Neuron (in vitro differentiated cells): Measurements from ENCODE around the gene GALNT5.
"Not testable (repeated sequence)": the region's sequence is repeated elsewhere in the genome, so short reads cannot be mapped to it uniquely, and the experiment has no call there.

Experiments used
- H2AFZ ChIP-seq: one replicate; pipeline ENCODE4 v1.6.1; 2013; ENCODE audit warnings: low read depth, mild to moderate bottlenecking, inconsistent platforms, low read length, moderate library complexity
- H3K27me3 ChIP-seq: one replicate; pipeline ENCODE4 v1.6.1; 2013; ENCODE audit warnings: low read length; ENCODE audit not compliant: insufficient read depth
- H3K36me3 ChIP-seq: one replicate; pipeline ENCODE4 v1.6.1; 2013; ENCODE audit warnings: low read length; ENCODE audit not compliant: insufficient read depth
- H3K4me1 ChIP-seq: one replicate; pipeline ENCODE4 v1.6.1; 2013; ENCODE audit warnings: low read length; ENCODE audit not compliant: insufficient read depth
- H3K4me3 ChIP-seq: 2 replicates; pipeline ENCODE4 v1.5.1; 2013; ENCODE audit warnings: mild to moderate bottlenecking, low read length, moderate library complexity
- H3K9me3 ChIP-seq: one replicate; pipeline ENCODE4 v1.6.1; 2013; ENCODE audit warnings: low read length

Gene GALNT5, protein sequence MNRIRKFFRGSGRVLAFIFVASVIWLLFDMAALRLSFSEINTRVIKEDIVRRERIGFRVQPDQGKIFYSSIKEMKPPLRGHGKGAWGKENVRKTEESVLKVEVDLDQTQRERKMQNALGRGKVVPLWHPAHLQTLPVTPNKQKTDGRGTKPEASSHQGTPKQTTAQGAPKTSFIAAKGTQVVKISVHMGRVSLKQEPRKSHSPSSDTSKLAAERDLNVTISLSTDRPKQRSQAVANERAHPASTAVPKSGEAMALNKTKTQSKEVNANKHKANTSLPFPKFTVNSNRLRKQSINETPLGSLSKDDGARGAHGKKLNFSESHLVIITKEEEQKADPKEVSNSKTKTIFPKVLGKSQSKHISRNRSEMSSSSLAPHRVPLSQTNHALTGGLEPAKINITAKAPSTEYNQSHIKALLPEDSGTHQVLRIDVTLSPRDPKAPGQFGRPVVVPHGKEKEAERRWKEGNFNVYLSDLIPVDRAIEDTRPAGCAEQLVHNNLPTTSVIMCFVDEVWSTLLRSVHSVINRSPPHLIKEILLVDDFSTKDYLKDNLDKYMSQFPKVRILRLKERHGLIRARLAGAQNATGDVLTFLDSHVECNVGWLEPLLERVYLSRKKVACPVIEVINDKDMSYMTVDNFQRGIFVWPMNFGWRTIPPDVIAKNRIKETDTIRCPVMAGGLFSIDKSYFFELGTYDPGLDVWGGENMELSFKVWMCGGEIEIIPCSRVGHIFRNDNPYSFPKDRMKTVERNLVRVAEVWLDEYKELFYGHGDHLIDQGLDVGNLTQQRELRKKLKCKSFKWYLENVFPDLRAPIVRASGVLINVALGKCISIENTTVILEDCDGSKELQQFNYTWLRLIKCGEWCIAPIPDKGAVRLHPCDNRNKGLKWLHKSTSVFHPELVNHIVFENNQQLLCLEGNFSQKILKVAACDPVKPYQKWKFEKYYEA

DNA sequence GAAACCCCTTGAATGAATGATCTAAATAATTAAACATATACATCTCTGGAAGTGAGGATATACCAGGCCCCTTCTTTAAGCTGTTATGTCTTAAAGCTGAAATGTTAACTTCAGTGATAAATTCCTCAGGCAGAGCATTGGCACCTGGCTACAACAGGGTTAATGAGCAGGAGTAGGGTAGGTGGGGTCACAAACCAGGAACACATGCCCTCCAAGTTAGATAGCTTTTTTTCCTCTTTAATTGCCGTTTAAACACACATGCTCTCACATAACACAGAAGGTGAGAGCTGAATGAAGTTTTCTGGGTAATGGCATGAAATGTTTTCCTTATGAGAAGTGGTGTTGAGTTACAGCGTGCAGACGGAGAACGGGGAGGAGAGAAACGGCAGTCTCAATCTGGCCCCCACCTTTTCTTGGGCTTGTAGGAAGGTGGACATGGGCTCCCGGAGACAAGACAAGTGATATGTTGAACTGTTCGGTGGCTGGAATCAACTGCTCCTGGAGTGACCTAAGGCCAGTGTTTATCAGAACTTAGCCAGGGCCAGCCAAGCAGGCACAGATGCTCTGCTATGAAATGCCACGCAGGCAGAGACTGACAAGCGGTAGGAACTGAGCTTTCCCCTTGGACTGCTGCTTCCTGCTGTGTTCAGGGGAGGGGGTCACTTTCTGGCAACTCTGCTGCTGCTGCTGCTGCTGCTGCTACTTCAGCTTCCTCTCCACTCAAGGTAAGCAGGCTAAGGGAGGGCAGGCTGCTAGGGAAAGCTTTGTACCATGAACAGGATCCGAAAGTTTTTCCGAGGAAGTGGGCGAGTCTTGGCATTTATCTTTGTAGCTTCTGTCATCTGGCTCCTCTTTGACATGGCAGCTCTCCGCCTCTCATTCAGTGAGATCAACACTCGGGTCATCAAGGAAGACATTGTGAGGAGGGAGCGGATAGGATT lies at the start of gene GALNT5:
TSS of gene GALNT5 (plus strand) at position 394 of the 941 bp plus-strand sequence. CDS start at position 772, 378 bp downstream.
- Histone ChIP-seq H3K9me3 (no peaks in the 10 kb centered on the region), H3K4me1 (peaks cover 8% of the 10 kb centered on the region), H3K36me3 (no peaks in the 10 kb centered on the region), H2AFZ (no peak within 1 kb of the TSS), H3K27me3 (peaks cover 2% of the 10 kb centered on the region), H3K4me3 (peak within 1 kb of the TSS; percentile 24)

DNA sequence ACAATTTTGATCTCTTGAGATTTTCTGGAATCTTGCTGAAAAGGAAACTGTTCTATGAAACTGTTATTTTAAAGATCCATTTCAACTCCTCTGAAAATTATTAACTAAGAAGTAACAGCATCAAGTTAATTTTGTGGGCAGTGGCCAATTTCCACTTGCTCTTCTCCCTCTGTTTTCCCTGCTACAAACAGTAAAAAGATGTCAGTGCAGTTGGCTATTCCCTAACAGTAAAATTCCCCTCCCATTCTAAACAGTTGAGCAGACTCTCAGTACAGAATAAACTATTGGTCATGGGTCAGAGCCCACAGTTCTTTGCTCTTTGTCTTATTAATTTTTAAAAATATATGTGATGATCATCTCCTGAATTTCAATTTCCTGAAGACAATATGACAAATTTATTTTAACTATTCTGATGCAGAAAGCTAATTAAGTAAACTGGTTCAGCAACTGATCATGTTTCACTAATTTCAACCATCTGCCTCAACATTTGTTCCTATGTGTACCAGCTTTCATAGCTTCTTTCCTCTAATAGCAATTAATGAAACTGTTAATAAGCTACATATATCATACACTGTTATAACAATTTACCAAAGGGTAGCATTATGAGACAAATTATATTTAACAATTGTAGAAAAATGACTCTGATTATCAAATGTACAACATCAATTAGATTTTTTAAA lies 41.1 kb upstream of the GALNT5 start:
- Histone ChIP-seq H3K36me3 (no peaks in the 10 kb centered on the region), H3K4me3 (no peak overlapping the region), H3K4me1 (no peaks in the 10 kb centered on the region), H3K27me3 (no peaks in the 10 kb centered on the region), H2AFZ (no peak overlapping the region), H3K9me3 (no peaks in the 10 kb centered on the region)

DNA sequence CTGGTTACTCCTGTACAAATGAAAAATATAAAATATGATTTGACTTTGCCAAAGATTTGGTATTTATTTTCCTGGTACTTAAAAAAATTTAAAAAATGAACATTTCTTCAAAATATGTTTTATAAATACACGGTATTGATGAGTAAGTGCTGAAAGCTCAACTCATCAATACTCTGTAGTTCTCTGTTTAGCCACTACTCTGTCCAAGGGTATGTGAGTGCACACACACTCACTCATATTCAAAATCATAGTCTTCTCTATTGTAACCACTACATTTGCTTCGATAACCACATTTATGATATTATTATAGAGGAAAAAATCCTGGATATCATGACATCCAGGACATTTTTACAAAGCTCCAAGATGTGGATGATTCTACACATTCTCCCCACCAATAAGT lies 40.1 kb upstream of the GALNT5 start:
- H3K9me3 ChIP-seq: no peaks in the 10 kb centered on the region

DNA sequence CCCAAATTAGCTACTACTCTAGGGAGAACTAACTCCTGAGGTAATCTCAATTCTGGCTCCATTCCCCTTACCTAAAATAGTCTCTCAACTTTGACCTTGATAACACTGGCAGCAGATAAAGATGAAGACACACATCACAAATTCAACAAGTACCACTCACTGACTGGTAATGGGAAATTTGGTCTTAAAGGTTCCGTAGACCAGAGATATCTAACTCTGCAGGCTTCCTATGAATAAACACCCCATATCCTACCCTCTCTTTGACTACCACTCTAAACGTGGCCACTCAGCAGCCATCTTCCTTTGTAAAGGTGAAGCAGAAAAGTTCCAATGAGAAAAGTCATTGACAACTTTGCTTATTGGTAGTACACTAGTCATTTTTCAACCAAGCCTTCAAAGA lies 38.6 kb upstream of the GALNT5 start:
- Histone ChIP-seq H3K36me3 (no peaks in the 10 kb centered on the region), H3K4me3 (no peak overlapping the region), H3K27me3 (no peaks in the 10 kb centered on the region)

More for the DNA sequence above, 40.1 kb upstream of the GALNT5 start:
- no peaks in the 10 kb centered on the region for H3K27me3 ChIP-seq
- H2AFZ ChIP-seq: no peak overlapping the region
- no peaks in the 10 kb centered on the region for H3K4me1 ChIP-seq
- no peak overlapping the region for H3K4me3 ChIP-seq
- no peaks in the 10 kb centered on the region for H3K36me3 ChIP-seq

DNA sequence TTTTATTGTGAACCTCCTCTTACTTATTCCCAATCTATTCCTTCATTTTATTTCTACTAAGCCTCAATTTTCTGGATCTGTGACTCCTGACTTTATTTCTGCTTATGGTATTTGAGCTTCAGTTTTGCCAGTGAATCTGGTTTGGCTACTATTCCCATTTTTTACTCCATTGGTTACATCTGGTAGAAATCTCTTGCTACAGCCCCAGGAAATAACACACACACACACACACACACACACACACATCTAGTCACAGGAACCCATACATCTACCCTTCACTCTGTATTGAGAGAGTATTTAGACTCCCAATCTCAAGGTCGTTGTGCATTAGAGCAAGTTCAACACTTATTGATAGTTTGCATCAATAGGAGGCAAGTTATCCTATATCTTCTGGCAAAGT lies 37.0 kb upstream of the GALNT5 start:
- H3K4me1 ChIP-seq: no peaks in the 10 kb centered on the region

More for the DNA sequence above, 38.6 kb upstream of the GALNT5 start:
- Histone ChIP-seq H3K4me1 (no peaks in the 10 kb centered on the region), H2AFZ (no peak overlapping the region), H3K9me3 (no peaks in the 10 kb centered on the region)

DNA sequence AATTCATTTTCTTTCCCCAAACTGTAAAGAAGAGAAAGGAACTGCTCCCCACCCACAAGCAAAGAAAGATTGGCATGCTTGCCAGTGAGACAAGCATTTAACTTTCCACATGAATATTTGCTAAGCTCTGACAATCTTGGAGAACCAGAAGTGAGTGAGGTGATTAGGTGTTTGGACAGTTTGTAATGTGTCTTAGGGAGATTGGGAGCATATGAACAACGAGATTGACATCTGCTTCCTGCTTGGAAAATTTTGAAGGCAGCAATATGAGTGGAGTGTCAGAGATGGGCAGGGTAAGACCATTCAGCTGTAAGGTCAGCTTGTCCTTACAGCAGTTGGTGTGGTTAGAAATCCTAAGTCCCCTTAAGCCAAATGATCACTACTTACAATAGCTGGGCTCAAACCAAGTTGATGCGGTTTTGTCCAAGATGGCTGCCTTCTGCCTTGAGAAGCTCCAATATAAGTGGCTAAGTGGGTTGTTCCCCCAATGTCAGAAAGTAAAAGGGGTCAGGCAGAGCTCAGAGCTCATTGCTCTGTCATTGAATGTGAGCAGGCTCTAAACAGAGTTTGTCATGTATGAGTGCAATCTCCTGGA lies 36.0 kb upstream of the GALNT5 start:
- H3K36me3 ChIP-seq: no peaks in the 10 kb centered on the region
- H2AFZ ChIP-seq: no peak overlapping the region
- no peaks in the 10 kb centered on the region for H3K9me3 ChIP-seq
- H3K4me3 ChIP-seq: no peak overlapping the region
- H3K4me1 ChIP-seq: no peaks in the 10 kb centered on the region
- H3K27me3 ChIP-seq: no peaks in the 10 kb centered on the region

More for the DNA sequence above, 37.0 kb upstream of the GALNT5 start:
- Histone ChIP-seq H3K9me3 (no peaks in the 10 kb centered on the region), H3K27me3 (no peaks in the 10 kb centered on the region), H3K4me3 (no peak overlapping the region), H2AFZ (no peak overlapping the region), H3K36me3 (no peaks in the 10 kb centered on the region)

DNA sequence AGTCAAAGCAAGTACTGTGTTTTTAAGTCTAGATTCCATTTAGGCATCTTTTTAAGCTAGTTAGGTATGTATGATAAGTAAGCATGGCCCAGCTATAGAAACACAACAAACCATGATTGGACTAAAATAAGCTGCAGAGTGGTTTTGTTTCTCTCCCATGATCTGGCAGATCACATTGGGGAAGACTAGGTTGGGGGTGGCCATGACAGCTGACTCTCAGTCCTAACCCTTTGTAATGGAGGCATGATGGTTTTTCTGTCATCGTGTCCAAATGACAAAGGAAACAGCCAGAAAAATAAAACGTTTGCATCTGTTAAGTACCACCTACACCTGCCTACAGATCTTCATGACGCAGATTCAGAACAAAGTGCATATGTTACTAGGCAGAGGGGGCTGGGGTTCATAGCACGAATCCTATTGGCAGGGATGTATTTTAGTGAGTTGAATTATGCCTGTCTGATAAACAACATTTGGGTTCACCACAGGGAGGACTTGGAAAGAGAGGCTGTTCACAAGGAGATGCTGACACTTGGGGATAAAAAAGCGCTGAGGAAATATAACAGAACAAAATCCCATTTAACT lies 33.8 kb upstream of the GALNT5 start:
- no peaks in the 10 kb centered on the region for H3K9me3 ChIP-seq
- no peak overlapping the region for H2AFZ ChIP-seq
- no peaks in the 10 kb centered on the region for H3K4me1 ChIP-seq
- H3K27me3 ChIP-seq: no peaks in the 10 kb centered on the region
- H3K4me3 ChIP-seq: no peak overlapping the region
- H3K36me3 ChIP-seq: no peaks in the 10 kb centered on the region

DNA sequence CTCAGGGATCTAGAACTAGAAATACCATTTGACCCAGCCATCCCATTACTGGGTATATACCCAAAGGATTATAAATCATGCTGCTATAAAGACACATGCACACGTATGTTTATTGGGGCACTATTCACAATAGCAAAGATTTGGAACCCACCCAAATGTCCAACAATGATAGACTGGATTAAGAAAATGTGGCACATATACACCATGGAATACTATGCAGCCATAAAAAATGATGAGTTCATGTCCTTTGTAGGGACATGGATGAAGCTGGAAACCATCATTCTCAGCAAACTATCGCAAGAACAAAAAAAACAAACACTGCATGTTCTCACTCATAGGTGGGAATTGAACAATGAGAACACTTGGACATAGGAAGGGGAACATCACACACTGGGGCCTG lies 33.1 kb upstream of the GALNT5 start:
- not testable (repeated sequence) for H3K4me3 ChIP-seq, H3K4me1 ChIP-seq, H3K36me3 ChIP-seq, H3K9me3 ChIP-seq, H3K27me3 ChIP-seq, H2AFZ ChIP-seq

DNA sequence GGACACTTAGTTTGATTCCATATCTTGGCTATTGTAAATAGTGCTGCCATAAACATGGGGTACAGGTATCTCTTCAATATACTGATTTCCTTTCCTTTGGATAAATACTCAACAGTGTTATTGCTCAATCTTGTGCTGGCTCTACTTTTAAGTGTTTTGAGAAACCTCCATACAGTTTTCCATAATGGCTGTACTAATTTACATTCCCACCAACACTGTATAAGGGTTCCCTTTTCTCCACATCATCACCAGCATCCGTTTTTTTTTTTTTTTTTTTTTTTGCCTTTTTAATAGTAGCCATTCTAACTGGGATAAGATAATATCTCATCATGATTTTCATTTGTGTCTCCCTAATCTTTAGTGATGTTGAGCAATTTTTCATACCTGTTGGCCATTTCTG lies 29.9 kb upstream of the GALNT5 start:
- H2AFZ ChIP-seq: no peak overlapping the region
- H3K4me3 ChIP-seq: no peak overlapping the region
- H3K4me1 ChIP-seq: no peaks in the 10 kb centered on the region
- no peaks in the 10 kb centered on the region for H3K36me3 ChIP-seq
- H3K27me3 ChIP-seq: no peaks in the 10 kb centered on the region
- H3K9me3 ChIP-seq: no peaks in the 10 kb centered on the region

DNA sequence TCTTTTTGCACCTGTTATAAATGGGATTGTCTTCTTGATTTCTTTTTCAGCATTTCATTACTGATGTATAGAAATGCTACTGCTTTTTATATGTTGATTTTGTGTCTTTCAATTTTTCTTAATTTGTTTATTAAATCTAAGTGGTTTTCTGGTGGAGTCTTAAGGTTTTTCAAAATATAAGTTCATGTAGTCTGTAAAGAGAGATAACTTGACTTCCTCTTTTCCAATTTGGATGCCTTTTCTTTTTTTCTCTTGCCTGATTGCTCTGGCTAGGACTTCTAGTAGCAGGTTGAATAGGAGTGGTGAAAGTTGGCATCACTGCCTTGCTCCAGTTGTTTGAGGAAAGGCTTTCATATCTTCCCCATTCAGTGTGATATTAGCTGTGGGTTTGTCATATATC lies 28.6 kb upstream of the GALNT5 start:
- Histone ChIP-seq H3K9me3 (no peaks in the 10 kb centered on the region), H3K36me3 (no peaks in the 10 kb centered on the region), H3K4me1 (no peaks in the 10 kb centered on the region), H3K27me3 (no peaks in the 10 kb centered on the region), H3K4me3 (no peak overlapping the region), H2AFZ (no peak overlapping the region)

DNA sequence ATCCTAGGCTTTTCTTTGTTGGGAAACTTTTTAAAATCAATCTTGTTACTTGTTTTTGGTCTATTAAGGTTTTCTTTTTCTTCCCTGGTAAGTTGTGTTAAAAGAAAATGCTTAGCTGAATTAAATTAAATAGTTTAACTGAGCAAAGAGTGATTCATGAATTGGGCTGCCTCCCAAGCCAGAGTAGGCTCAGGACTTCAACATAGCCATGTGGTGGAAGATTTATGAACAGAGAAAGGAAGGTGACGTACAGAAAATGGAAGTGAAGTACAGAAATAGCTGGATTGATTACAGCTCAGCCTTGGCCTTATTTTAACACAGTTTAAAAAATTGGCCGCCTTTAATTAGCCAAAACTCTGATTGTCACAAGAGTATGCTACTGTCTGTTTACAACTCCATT lies 27.9 kb upstream of the GALNT5 start:
- Histone ChIP-seq H3K4me3 (no peak overlapping the region), H3K36me3 (no peaks in the 10 kb centered on the region), H2AFZ (no peak overlapping the region), H3K9me3 (no peaks in the 10 kb centered on the region), H3K4me1 (no peaks in the 10 kb centered on the region), H3K27me3 (no peaks in the 10 kb centered on the region)
